ENCODE results near the gene DNM3.
"Not testable (repeated sequence)": the region's sequence is repeated elsewhere in the genome, so short reads cannot be mapped to it uniquely, and the experiment has no call there.

DNM3 gene

GRCh38 chr1:172051898-172052297, 210.6 kb downstream of the DNM3 start:
- DNase-seq, result no peak

- DNase-seq, result no peak
Observed at GRCh38 chr1:172054172-172054571, 212.9 kb downstream of the DNM3 start.

- not testable (repeated sequence) for DNase-seq
Observed at GRCh38 chr1:172055816-172056419, 214.6 kb downstream of the DNM3 start.

GRCh38 chr1:172068334-172068733, 227.0 kb downstream of the DNM3 start:
- DNase-seq, result no peak

- no peak for DNase-seq
Observed at GRCh38 chr1:172069051-172069450, 227.8 kb downstream of the DNM3 start.

- DNase-seq, result no peak
Observed at GRCh38 chr1:172069534-172069933, 228.2 kb downstream of the DNM3 start.

GRCh38 chr1:172070055-172070454, 228.8 kb downstream of the DNM3 start:
- DNase-seq, result no peak

GRCh38 chr1:172071746-172072145, 230.4 kb downstream of the DNM3 start:
- no peak for DNase-seq

GRCh38 chr1:172079859-172080258, 238.6 kb downstream of the DNM3 start:
- DNase-seq, result not testable (repeated sequence)

- DNase-seq, result no peak
Observed at GRCh38 chr1:172083191-172083590, 241.9 kb downstream of the DNM3 start.

- DNase-seq, result no peak
Observed at GRCh38 chr1:172084876-172085275, 243.6 kb downstream of the DNM3 start.

GRCh38 chr1:172085317-172085716, 244.0 kb downstream of the DNM3 start:
- no peak for DNase-seq

GRCh38 chr1:172086137-172086536, 244.8 kb downstream of the DNM3 start:
- DNase-seq, result no peak

- no peak for DNase-seq
Observed at GRCh38 chr1:172088256-172088655, 247.0 kb downstream of the DNM3 start.

- DNase-seq, result peak; percentile 7
Observed at GRCh38 chr1:172089768-172090510, 248.6 kb downstream of the DNM3 start.

GRCh38 chr1:172090511-172090817, 249.2 kb downstream of the DNM3 start:
- no peak for DNase-seq

- DNase-seq, result no peak
Observed at GRCh38 chr1:172095846-172096245, 254.5 kb downstream of the DNM3 start.

- DNase-seq, result no peak
Observed at GRCh38 chr1:172105230-172105629, 263.9 kb downstream of the DNM3 start.

- DNase-seq, result no peak
Observed at GRCh38 chr1:172107316-172107975, 266.1 kb downstream of the DNM3 start.

- no peak for DNase-seq
Observed at GRCh38 chr1:172108161-172108893, 267.0 kb downstream of the DNM3 start.

GRCh38 chr1:172109359-172109758, 268.1 kb downstream of the DNM3 start:
- DNase-seq, result peak; percentile 57

GRCh38 chr1:172112576-172112975, 271.3 kb downstream of the DNM3 start:
- DNase-seq, result no peak

GRCh38 chr1:172117800-172118199, 276.5 kb downstream of the DNM3 start:
- DNase-seq, result no peak

- no peak for DNase-seq
Observed at GRCh38 chr1:172118618-172119017, 277.3 kb downstream of the DNM3 start.

Measured in GDM1 (cell line).